GM08714 (cell line): ENCODE measurements around the gene GTF2H3.

Source experiments
- H3K4me3 ChIP-seq: fragments of 200-500 bp; sonication (Bioruptor generic); 2 replicates; pipeline ENCODE4 v1.5.1; 2014; ENCODE audit warnings: mild to moderate bottlenecking, low read length, inconsistent platforms
- ZNF274 ChIP-seq: IDR thresholded peaks from 2 replicates; pipeline ENCODE4 v1.6.1; 2012; ENCODE audit warnings: mild to moderate bottlenecking, low read depth, low read length

The GTF2H3 gene

DNA sequence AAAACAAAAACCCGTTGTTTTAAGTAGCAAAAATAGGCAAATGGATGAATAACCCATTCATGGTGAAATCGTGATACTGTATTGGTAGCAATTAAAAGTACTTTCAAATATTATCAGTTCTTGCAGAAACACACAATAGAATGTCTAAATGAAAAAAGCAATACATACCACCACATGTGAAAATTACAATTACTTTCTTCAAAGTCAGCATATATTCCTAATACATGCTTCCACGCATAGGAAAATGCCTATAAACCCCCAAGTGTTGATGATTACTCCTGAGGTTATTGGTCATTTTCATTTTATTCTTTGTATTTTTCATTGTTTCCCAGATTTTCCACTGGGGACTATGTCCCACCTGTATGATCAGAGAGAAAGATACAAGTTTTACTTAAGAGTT is 16.5 kb upstream of the GTF2H3 start:
- TF ChIP-seq ZNF274, result no peak
- no peak overlapping the region for H3K4me3 ChIP-seq

DNA sequence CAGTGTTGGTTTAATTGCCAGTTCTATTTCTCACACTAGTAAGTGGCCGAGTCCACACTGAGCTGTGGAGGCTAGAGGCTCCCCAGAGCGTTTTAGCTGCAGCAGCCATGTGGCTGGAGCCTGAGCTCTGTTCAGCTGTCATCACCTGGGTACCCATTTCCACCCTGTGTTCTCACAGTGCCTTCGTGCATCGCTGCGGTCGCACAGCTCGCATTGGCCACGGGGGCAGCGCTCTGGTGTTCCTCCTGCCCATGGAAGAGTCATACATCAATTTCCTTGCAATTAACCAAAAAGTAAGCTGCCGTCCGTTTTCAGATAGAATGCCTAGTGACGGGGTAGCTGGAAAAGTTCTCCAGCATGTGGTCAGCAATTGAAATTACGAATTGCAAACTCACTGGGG is 16.0 kb upstream of the GTF2H3 start:
- no peak for TF ChIP-seq ZNF274
- no peak overlapping the region for H3K4me3 ChIP-seq

DNA sequence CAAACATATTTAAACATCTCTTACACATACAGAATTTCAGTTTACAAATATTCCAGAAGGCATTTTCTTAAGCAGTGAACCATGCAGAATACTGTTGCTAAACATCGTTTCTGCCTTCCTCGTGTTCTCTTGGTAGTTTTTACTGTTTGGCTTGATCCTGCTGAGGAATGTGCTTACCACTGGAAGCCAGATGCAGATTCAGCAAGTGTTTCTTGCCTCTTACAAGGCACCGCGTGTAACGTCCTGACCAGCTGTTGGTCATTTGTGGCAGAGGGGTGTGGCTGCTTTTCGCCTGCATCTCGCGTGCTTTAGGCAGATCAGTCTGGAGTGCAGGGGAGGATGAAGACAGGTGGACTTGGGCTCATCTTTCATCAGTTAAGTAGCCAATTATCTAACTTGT is 12.5 kb upstream of the GTF2H3 start:
- no peak for TF ChIP-seq ZNF274
- no peak overlapping the region for H3K4me3 ChIP-seq

DNA sequence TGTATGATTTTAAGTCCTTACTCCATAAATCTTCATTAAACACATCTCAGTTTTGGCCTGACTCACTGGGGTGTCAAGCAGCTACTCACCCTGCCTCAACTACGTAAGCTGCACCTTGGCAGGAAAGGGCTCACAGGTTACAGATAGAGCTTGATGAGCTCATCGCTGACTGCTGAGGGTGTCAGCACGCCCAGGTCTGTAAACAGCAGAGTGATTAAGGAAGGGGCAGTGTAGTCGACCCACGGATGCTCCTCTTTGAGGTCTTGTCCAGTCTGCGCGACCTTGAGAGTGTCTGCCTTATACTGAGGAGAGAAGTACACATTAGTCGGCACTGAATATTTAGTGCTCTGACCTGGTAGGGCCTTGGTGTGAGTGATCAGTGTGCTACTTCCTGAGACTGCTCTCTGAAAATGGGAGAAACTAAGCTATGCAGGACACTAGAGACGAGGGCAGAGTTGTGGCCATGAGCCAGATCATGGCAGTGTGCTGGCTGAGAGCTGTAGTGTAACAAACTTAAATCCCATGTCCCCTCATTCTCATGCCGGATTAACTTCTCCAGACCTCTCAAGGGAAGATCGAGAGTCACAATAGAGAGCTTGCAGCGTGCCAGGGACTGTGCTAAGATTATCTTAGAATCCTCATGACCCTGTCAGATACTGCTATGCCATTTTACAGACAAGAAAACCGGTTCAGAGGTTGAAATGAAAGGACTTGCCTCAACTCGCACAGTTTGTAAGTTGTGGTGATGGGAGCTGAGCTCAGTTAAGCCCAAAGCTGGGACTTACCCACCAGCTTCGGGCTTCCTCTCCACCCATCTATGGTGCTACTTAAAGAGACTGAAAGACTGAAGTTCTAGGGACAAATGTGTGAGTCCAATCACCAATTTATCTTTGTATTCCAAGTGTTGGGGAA is 11.8 kb upstream of the GTF2H3 start:
- no peak for TF ChIP-seq ZNF274
- H3K4me3 ChIP-seq, result no peak overlapping the region

DNA sequence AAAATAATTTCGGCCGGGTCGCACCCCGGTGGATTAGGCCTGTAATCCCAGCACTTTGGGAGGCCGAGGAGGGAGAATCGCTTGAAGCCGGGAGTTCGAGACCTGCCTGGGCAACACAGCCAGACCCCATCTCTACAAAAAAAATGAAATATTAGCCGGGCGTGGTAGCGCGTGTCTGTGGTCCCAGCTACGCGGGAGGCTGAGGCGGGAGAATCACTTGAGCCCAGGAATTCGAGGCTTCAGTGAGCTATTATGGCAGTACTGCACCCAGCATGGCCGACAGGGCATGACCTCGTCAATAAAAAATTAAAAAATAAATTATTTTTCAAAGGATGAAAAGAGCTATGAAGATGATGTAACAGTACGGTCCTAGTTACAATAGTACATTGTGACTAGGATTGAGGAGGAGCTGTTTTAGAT is 523 bp downstream of the GTF2H3 start:
- no peak for TF ChIP-seq ZNF274

DNA sequence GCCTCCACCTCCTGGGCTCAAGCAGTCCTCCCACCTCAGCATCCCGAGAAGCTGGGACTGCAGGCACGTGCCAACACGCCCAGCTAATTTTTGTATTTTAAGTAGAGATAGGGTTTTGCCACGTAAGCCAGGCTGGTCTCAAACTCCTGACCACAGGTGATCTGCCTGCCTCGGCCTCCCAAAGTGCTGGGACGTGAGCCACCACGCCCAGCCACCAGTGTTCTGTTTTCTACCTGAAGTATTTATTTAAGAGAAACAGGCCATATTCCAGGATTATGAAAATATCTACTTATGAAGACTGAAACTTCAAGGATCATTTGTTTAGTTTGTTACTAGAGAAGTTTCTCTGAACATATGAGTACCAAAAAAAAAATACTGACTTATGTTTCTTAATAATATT is 10.3 kb downstream of the GTF2H3 start:
- no peak overlapping the region for H3K4me3 ChIP-seq
- no peak for TF ChIP-seq ZNF274

More for the DNA sequence above, 523 bp downstream of the GTF2H3 start:
- H3K4me3 ChIP-seq, result peak overlapping the region; percentile 99

DNA sequence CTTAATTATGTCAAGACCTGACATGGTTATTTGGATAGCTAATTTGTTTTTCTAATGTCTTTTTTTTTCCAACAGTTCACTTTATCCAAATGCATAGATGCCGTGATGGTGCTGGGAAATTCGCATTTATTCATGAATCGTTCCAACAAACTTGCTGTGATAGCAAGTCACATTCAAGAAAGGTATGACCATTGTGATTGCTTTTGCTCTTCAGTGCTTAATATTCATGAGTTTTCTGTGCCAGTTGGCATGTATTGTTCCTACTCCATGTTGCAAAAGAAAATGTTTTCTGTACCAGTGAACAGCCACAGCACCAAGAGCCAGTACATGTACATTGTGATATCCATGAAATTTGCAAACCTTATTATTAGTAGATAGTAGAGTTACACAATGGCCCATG is 11.8 kb downstream of the GTF2H3 start:
- TF ChIP-seq ZNF274, result no peak
- no peak overlapping the region for H3K4me3 ChIP-seq

DNA sequence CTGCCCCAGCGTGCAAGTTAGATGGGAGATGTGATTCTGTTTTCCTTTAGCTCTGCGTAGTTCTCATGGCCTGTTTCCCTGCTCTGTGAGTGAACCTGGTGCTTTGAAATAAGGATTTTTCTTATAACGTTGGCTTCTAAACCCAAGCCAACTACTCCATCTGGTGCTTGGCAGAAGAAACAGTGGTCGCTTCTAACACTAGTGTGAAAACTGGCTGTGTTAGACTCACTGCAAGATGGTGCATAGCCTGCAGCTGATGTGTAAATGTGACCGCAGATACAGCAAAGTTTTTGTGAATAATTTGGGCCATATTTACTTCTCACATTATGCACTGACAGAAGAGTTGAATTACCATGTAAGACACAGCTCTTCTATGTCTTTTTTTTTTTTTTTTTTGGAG is 12.2 kb downstream of the GTF2H3 start:
- H3K4me3 ChIP-seq, result no peak overlapping the region
- TF ChIP-seq ZNF274, result no peak

DNA sequence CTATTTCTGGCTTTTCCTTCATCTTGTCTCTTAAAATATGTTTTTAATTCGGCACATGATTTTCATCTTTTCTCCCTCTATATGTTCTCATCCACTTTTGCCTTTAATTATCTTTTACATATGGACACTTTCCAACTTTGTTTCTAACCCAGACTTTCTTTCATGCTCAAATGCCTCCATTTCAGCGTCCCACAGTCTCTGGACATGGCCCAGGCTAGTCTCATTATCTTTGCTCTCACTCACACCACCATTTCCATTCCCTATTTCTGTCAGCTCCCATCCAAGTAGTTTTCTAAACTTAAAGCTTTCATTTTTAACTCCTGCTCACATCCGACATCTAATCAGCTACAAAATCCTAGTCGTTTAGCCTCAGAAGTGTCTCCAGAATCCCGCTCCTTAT is 14.8 kb downstream of the GTF2H3 start:
- no peak overlapping the region for H3K4me3 ChIP-seq
- TF ChIP-seq ZNF274, result no peak

DNA sequence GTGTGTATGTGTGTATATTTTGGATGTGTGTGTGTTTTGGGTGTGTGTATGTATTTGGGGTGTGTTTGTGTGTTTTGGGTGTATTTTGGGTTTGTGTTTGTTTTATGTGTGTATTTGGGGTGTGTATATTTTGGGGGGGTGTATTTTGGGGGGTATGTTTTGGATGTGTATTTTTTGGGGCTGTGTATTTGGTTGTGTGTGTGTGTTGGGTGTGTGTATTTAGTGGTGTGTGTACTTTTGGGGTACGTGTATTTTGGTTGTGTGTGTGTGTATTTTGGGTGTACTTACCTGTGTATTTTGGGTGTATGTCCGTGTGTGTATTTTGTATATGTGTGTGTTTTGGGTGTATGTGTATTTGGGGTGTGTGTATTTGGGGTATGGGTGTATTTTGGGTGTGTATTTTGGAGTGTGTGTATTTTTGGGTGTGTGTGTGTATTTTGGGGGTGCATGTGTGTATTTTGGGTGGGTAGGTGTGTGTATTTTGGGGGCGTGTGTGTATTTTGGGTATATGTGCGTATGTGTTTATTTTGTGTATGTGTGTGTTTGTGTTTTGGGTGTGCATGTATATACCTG is 20.6 kb downstream of the GTF2H3 start:
- no peak for TF ChIP-seq ZNF274
- no peak overlapping the region for H3K4me3 ChIP-seq

DNA sequence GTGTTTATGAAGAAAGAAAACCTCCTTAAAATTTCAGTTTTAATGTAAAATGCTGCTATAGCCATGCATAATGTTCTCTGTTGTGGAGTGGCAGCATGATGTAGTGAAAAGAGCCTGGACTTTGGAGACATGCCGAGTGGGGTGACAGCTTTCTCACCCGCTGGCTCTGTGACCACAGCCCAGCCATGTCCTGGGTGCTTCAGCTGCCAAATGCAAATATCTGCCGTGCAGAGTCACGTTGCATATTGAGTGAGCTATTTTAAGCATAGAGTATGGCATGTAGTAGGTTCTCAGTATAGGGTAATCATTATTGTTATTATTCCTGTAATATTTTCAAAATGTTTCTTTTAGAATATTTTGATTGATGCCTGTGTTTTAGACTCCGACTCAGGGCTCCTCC is 21.8 kb downstream of the GTF2H3 start:
- TF ChIP-seq ZNF274, result no peak
- H3K4me3 ChIP-seq, result no peak overlapping the region; the same call in 1 of the 2 replicates

DNA sequence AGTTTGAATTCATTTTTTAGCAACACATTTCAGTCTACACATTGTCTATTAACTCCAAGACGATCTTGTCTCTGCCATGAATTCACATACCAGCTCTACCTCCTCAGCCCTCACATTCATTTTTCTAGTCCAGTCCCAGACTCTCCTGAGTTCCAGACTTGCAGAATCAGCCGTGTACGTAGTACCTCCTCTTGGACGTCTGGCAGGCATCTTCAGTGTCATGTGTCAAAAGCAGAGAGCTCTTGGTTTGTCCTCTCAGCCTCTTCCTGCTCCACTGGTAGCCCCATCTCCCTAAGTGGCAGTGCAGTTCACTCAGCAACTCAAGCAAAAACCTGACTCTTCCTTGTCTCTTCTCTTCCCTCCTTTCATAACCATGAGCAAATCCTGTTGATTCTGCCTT is 22.8 kb downstream of the GTF2H3 start:
- TF ChIP-seq ZNF274, result no peak
- H3K4me3 ChIP-seq, result no peak overlapping the region

DNA sequence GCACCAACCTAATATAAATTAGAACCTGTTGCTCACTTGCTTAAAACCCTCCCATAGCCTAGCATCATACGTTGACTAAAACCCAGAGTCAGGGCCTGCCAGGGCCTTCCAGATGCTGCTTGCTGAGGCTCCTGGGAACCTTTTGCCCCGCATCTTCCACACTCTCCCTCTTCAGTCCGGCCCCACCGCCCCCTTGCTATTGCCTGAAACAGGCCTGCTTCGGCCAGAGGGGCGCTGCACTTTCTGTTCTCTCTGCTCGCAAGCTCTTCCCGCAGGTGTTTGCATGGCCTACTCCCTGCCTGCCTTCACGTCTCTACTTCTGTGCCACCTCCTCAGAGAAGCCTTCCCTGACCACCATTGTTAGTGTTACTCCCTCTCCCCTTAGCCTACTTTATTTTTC is 23.6 kb downstream of the GTF2H3 start:
- no peak overlapping the region for H3K4me3 ChIP-seq
- no peak for TF ChIP-seq ZNF274

DNA sequence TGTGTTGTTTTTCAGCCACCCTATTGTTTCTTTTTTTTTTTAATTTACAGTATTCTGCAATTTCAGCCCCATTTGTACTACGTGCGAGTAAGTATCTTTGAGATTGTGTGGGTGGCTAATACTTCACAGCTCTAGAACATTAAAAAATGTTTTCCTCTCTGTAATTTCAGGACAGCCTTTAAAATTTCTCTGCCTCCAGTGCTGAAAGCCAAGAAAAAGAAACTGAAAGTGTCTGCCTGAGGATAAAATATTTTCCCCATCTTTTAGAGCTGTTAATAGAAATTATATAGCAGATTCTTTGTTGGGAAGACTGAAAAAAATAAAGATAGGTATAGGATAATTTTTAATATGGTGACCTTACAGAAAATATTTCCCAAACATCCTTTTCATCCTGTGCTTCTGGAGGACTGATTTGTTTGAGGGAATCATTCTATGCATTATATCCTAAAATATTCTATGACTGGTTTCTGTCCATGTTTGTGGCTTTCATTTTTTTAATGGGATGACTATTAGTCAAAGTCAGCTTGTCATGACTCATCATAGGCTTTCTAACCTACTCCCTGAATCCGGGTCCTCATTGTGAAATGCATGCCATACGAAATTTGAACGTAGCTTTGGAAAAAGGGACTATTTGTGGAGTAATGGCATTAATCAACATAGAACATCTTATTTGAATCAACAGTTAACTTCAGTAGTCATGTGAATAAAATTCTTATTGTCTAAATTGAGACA is 26.5 kb downstream of the GTF2H3 start:
- no peak overlapping the region for H3K4me3 ChIP-seq
- TF ChIP-seq ZNF274, result no peak

DNA sequence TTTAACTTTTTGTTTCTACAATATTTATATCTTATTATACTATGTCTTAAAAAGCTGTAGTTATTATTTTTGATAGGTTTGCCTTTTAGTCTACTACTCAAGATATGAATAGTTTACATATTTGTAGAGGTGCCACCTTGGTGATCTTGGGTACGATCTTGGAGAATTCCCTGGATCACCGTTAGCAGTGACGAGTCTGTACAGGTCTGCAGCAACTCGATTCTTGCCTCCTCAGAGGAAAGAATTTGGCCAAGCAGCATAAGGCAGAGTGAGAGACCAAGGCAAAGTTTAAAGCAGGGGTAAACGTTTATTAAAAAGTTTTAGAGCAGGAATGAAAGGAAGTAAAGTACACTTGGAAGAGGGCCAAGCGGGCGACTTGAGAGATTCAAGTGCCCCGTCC is 34.1 kb downstream of the GTF2H3 start:
- no peak overlapping the region for H3K4me3 ChIP-seq
- no peak for TF ChIP-seq ZNF274
